SK-N-SH (cell line): ENCODE data around the gene SPIRE2.
"Not testable (repeated sequence)": the region's sequence is repeated elsewhere in the genome, so short reads cannot be mapped to it uniquely, and the experiment has no call there.

Source experiments
- JUND ChIP-seq: IDR thresholded peaks from 2 replicates; pipeline ENCODE4 v1.4.0; 2012
- MAX ChIP-seq: IDR thresholded peaks from 2 replicates; pipeline ENCODE4 v1.4.0; 2012; ENCODE audit warnings: low read depth
- RFX5 ChIP-seq: IDR thresholded peaks from 2 replicates; pipeline ENCODE4 v1.6.1; 2012; ENCODE audit warnings: mild to moderate bottlenecking, improper control_type of control experiment, low read length
- YY1 ChIP-seq: IDR thresholded peaks from 2 replicates; pipeline ENCODE4 v1.4.0; 2012; ENCODE audit warnings: low read depth, mild to moderate bottlenecking

DNA sequence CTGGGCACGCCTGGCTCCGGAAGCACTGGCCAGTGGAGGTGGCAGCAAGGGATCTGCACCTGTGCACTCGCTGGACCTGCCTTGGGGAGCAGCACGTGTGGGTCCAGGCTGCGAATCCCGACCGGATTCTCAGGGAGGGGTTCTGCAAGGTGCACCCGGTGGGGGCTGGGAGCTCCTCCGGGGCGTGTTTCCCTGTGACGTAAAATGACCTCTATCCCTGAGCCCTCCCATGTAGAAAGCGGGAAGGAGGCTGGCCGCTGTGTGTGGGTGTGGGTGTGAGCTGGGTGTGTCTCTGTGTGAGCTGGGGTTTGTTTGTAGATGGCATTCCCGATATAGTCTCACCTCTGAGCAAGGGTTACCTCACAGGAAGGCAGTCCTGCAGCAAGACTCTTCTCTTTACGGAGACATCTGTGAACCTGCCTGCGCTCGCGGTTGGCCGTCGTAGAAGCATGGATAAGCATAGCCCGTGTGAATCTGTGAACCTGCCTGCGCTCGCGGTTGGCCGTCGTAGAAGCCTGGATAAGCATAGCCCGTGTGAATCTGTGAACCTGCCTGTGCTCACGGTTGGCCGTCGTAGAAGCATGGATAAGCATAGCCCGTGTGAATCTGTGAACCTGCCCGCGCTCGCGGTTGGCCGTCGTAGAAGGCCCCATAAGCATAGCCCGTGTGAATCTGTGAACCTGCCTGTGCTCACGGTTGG is 5.5 kb downstream of the SPIRE2 start:
- not testable (repeated sequence) for TF ChIP-seq MAX, JUND, RFX5, YY1
